K562 (cell line): ENCODE measurements around the gene PSMC2. TPM values are rescaled to one million over a fixed set of nuclear protein-coding genes. Genes with fewer than 3 reads are reported as not detected.

ENCODE experiments used
- BDP1 ChIP-seq: IDR thresholded peaks from 3 replicates; pipeline ENCODE4 v1.6.1; 2011; ENCODE audit not compliant: insufficient read length, insufficient read depth
- E2F4 ChIP-seq: sonication (generic); formaldehyde crosslinking; IDR thresholded peaks from 2 replicates; pipeline ENCODE4 v1.8.0; 2022; ENCODE audit warnings: mild to moderate bottlenecking, low read depth, missing genetic modification reagents
- EP400 ChIP-seq: fragments of 450-650 bp; IDR thresholded peaks from 2 replicates; pipeline ENCODE4 v1.6.1; 2017; ENCODE audit warnings: antibody characterized with exemption, mild to moderate bottlenecking, moderate library complexity
- ESRRA ChIP-seq: fragments of 450-650 bp; IDR thresholded peaks from 2 replicates; pipeline ENCODE4 v1.6.1; 2014; ENCODE audit warnings: low read depth, mild to moderate bottlenecking, moderate library complexity, borderline replicate concordance
- KHSRP ChIP-seq: fragments of 450-650 bp; IDR thresholded peaks from 2 replicates; pipeline ENCODE4 v1.6.1; 2017
- MYBL2 ChIP-seq, 2 experiments: fragments of 450-650 bp in 1 of 2; sonication (generic) in 1 of 2; formaldehyde crosslinking in 1 of 2; IDR thresholded peaks; 2 replicates each; pipeline versions ENCODE4 v1.6.1 to v1.8.1; 2017 to 2022; ENCODE audit warnings: borderline replicate concordance in 1 of 2, inconsistent platforms in 1 of 2, low read depth in 1 of 2, mild to moderate bottlenecking in 1 of 2, missing genetic modification reagents in 1 of 2, moderate library complexity in 1 of 2
- NFE2L1 ChIP-seq: fragments of 450-650 bp; IDR thresholded peaks from 2 replicates; pipeline ENCODE4 v1.6.1; 2016; ENCODE audit warnings: missing genetic modification characterization, low read depth, mild to moderate bottlenecking, missing compliant biosample characterization, moderate library complexity, borderline replicate concordance
- NUFIP1 ChIP-seq: fragments of 450-650 bp; IDR thresholded peaks from 2 replicates; pipeline ENCODE4 v1.6.1; 2018; ENCODE audit not compliant: partially characterized antibody
- PHF20 ChIP-seq: fragments of 450-650 bp; IDR thresholded peaks from 2 replicates; pipeline ENCODE4 v1.6.1; 2018; ENCODE audit not compliant: partially characterized antibody
- POLR2AphosphoS2 ChIP-seq: IDR thresholded peaks from 2 replicates; pipeline ENCODE4 v1.6.1; 2012; ENCODE audit warnings: low read length, improper control_type of control experiment
- SAFB2 ChIP-seq: fragments of 200-400 bp; formaldehyde crosslinking; IDR thresholded peaks from 2 replicates; pipeline ENCODE4 v1.6.1; 2018; ENCODE audit warnings: borderline replicate concordance, low read length, low read depth, moderate library complexity; ENCODE audit not compliant: severe bottlenecking
- TCF7L2 ChIP-seq: fragments of 150-350 bp; IDR thresholded peaks from 2 replicates; pipeline ENCODE4 v1.6.1; 2016; ENCODE audit warnings: low read depth, mild to moderate bottlenecking, low read length, moderate library complexity
- TFAP4 ChIP-seq: sonication (generic); formaldehyde crosslinking; IDR thresholded peaks from 2 replicates; pipeline ENCODE4 v1.8.0; 2022; ENCODE audit warnings: missing genetic modification reagents, mild to moderate bottlenecking, moderate library complexity, borderline replicate concordance
- TSHZ1 ChIP-seq: fragments of 250-450 bp; sonication (Bioruptor Pico); IDR thresholded peaks from 2 replicates; pipeline ENCODE4 v1.4.0; 2020; ENCODE audit warnings: mild to moderate bottlenecking, moderate library complexity
- U2AF2 ChIP-seq: fragments of 200-400 bp; formaldehyde crosslinking; optimal IDR thresholded peaks from 2 replicates; pipeline ENCODE3; 2017; ENCODE audit warnings: low read depth, mild to moderate bottlenecking, low read length
- ZBTB7A ChIP-seq: IDR thresholded peaks from 2 replicates; pipeline ENCODE4 v1.6.1; 2011; ENCODE audit warnings: low read depth, mild to moderate bottlenecking, low read length, moderate library complexity, borderline replicate concordance; ENCODE audit not compliant: control insufficient read depth
- ZFP36 ChIP-seq: fragments of 150-350 bp; IDR thresholded peaks from 2 replicates; pipeline ENCODE4 v1.6.1; 2018; ENCODE audit warnings: low read length, low read depth; ENCODE audit not compliant: partially characterized antibody
- ZNF232 ChIP-seq: sonication (generic); formaldehyde crosslinking; IDR thresholded peaks from 2 replicates; pipeline ENCODE4 v1.8.0; 2022; ENCODE audit warnings: mild to moderate bottlenecking, missing genetic modification reagents
- ZNF395 ChIP-seq: fragments of 200-800 bp; sonication (Bioruptor generic); IDR thresholded peaks from 2 replicates; pipeline ENCODE4 v1.6.1; 2017; ENCODE audit warnings: missing genetic modification characterization, missing compliant biosample characterization
- ZNF764 ChIP-seq: fragments of 250-450 bp; sonication (Bioruptor Pico); IDR thresholded peaks from 2 replicates; pipeline ENCODE4 v1.4.0; 2020; ENCODE audit warnings: low read depth, mild to moderate bottlenecking, moderate library complexity
- polyA plus RNA-seq, 8 experiments: library from polyadenylated mRNA; depleted of rRNA in 4 of 8; stranded (reverse) in 5 of 8; unstranded in 3 of 8; fragments of >200 nt; fragmentation: Nextera tagmentation in 2 of 8; fragmentation: Illumina TruSeq in 1 of 8; extraction: Ambion mirVana in 2 of 8; extraction: Trizol in 1 of 8; gene quantifications; 2 replicates each; pipeline versions ENCODE4 v1.2.1 to v1.2.3, GENCODE V29; 2011 to 2014; ENCODE audit warnings: inconsistent platforms in 1 of 8, missing spikeins in 1 of 8
- total RNA-seq, 7 experiments: library from RNA; depleted of rRNA in 6 of 7; stranded (reverse); fragments of >200 nt in 6 of 7; fragmentation: Illumina TruSeq in 2 of 7; extraction: Trizol in 2 of 7; gene quantifications; 2 replicates each; pipeline versions ENCODE4 v1.2.1 to v1.2.3, GENCODE V29; 2011 to 2021; ENCODE audit warnings: low replicate concordance in 1 of 7

The PSMC2 gene
- total and polyA plus RNA-seq, 9 of the 15 experiments (the other 6 are each of a cell fraction or from before 2014, with no cell fraction given): 316 to 1,105 (median 511) TPM

GRCh38 chr7:103347507-103348267, at the start of gene PSMC2 (continued):
- TF ChIP-seq ZNF395 (CRISPR knock-in tag): no peak
- TF ChIP-seq POLR2AphosphoS2: no peak
- TF ChIP-seq E2F4: 0 out of 2 replicates have a peak, but pooled peaks have one; percentile 48
- TF ChIP-seq TFAP4 (CRISPR knock-in tag): peak; percentile 57; the same call in 1 of the 2 replicates
- TF ChIP-seq ZNF232: peak; percentile 70; the same call in 1 of the 2 replicates
- no peak for TF ChIP-seq MYBL2 (IDR thresholded peaks at IDR 0.05; ENCODE audit: low read depth)
- no peak for TF ChIP-seq MYBL2 (CRISPR knock-in tag; IDR thresholded peaks at IDR 0.05; ENCODE audit: borderline replicate concordance)
- peak; percentile 90 for TF ChIP-seq PHF20
- TF ChIP-seq SAFB2: no peak
- TF ChIP-seq EP400: peak; percentile 92
- peak; percentile 85 for TF ChIP-seq ZBTB7A
- TF ChIP-seq ESRRA: peak; percentile 27; the same call in 1 of the 2 replicates
- no peak for TF ChIP-seq TSHZ1 (CRISPR knock-in tag)
- no peak for TF ChIP-seq U2AF2
- TF ChIP-seq TCF7L2: no peak
- TF ChIP-seq ZNF764 (CRISPR knock-in tag): no peak
- TF ChIP-seq NUFIP1: no peak
- TF ChIP-seq NFE2L1 (tag): no peak
- peak; percentile 32 for TF ChIP-seq ZFP36
- no peak for TF ChIP-seq BDP1
- no peak for TF ChIP-seq KHSRP
